Measurements from ENCODE around the gene FAM20B.

The FAM20B gene

GRCh38 chr1:179043266-179043665 is 17.6 kb downstream of the FAM20B start:
- H3K27me3 ChIP-seq (replicated peaks; ENCODE audit: control insufficient read depth, insufficient read depth, low read length), result no peaks in the 10 kb centered on the region
- H3K4me3 ChIP-seq (replicated peaks; ENCODE audit: low read depth, low read length), result no peak overlapping the region
- no peak for DNase-seq (ENCODE audit: extremely low read depth, insufficient read length)
- no peak for TF ChIP-seq CTCF (IDR thresholded peaks at IDR 0.05; ENCODE audit: insufficient read depth, low read length, poor library complexity, severe bottlenecking)
- H3K36me3 ChIP-seq (ENCODE audit: control insufficient read depth, insufficient read depth, low read length), result no peaks in the 10 kb centered on the region

- Histone ChIP-seq H3K4me3 (replicated peaks; ENCODE audit: low read depth, low read length) (no peak overlapping the region), H3K27me3 (replicated peaks; ENCODE audit: control insufficient read depth, insufficient read depth, low read length) (no peaks in the 10 kb centered on the region), H3K36me3 (ENCODE audit: control insufficient read depth, insufficient read depth, low read length) (no peaks in the 10 kb centered on the region)
- TF ChIP-seq CTCF (IDR thresholded peaks at IDR 0.05; ENCODE audit: insufficient read depth, low read length, poor library complexity, severe bottlenecking), result no peak
- DNase-seq (ENCODE audit: extremely low read depth, insufficient read length), result no peak
Measured at GRCh38 chr1:179043907-179044306, 18.2 kb downstream of the FAM20B start.

- no peaks in the 10 kb centered on the region for H3K27me3 ChIP-seq (replicated peaks; ENCODE audit: control insufficient read depth, insufficient read depth, low read length)
- no peaks in the 10 kb centered on the region for H3K36me3 ChIP-seq (ENCODE audit: control insufficient read depth, insufficient read depth, low read length)
- TF ChIP-seq CTCF (IDR thresholded peaks at IDR 0.05; ENCODE audit: insufficient read depth, low read length, poor library complexity, severe bottlenecking), result no peak
- no peak overlapping the region for H3K4me3 ChIP-seq (replicated peaks; ENCODE audit: low read depth, low read length)
- DNase-seq (ENCODE audit: extremely low read depth, insufficient read length), result no peak
Measured at GRCh38 chr1:179046808-179047635, 21.3 kb downstream of the FAM20B start.

GRCh38 chr1:179047636-179047997 is 21.9 kb downstream of the FAM20B start:
- no peaks in the 10 kb centered on the region for H3K36me3 ChIP-seq (ENCODE audit: control insufficient read depth, insufficient read depth, low read length)

GRCh38 chr1:179048339-179049124 is 22.8 kb downstream of the FAM20B start:
- H3K36me3 ChIP-seq (ENCODE audit: control insufficient read depth, insufficient read depth, low read length), result no peaks in the 10 kb centered on the region; the same call in 1 of the 2 replicates
- no peak for TF ChIP-seq CTCF (IDR thresholded peaks at IDR 0.05; ENCODE audit: insufficient read depth, low read length, poor library complexity, severe bottlenecking)
- no peak overlapping the region for H3K4me3 ChIP-seq (replicated peaks; ENCODE audit: low read depth, low read length)
- H3K27me3 ChIP-seq (replicated peaks; ENCODE audit: control insufficient read depth, insufficient read depth, low read length), result no peaks in the 10 kb centered on the region
- DNase-seq (ENCODE audit: extremely low read depth, insufficient read length), result no peak

More at GRCh38 chr1:179047636-179047997, 21.9 kb downstream of the FAM20B start:
- no peaks in the 10 kb centered on the region for H3K27me3 ChIP-seq (replicated peaks; ENCODE audit: control insufficient read depth, insufficient read depth, low read length)
- no peak for TF ChIP-seq CTCF (IDR thresholded peaks at IDR 0.05; ENCODE audit: insufficient read depth, low read length, poor library complexity, severe bottlenecking)
- no peak overlapping the region for H3K4me3 ChIP-seq (replicated peaks; ENCODE audit: low read depth, low read length)
- DNase-seq (ENCODE audit: extremely low read depth, insufficient read length), result no peak
